ENCODE data around the gene CA6. TPM values are rescaled to one million over a fixed set of nuclear protein-coding genes. Genes with fewer than 3 reads are reported as not detected.
"Not testable (repeated sequence)": the region's sequence is repeated elsewhere in the genome, so short reads cannot be mapped to it uniquely, and the experiment has no call there.

Gene CA6
- total RNA-seq, 2 donors from 2014 or later, result not detected

DNA sequence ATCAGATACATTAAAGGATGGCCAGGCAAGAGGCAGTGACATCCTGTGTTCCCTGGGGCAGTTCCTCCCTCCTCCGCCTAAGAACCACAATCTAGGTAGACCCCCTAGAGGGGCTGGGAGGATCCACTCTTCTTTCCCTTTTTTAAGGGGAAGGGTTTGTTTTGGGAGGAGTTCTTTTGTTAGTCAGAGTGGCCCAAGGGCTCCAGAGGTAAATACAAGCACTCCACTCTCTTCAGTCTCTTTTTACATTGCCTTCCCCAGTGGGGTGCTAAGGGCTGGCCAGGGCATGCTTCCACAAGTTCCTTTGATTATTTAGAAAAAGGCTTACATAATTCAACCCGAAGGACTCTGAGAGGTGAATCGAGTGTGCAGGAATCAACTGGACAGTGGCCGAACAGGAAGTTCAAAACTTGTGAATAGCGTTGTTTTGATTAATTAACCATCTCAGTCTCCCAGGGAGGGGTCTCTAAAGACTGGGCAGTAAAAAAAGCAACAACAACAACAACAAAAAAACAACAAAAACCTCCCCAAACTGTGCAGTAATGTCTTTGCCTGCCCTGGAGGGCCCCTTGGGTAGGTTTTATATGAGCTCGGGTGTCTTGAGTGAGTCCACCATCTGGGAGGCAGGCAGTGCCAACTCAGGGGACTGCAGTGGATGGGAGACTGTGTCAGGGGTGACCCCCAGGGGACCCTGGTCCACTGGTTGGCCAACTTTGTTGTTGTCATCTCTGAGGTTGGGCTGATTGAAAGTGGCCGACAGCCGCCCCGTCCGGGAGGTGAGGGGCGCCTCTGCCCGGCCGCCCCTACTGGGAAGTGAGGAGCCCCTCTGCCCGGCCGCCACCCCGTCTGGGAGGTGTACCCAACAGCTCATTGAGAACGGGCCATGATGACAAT lies 34.0 kb upstream of the CA6 start:
- peak; percentile 31 for TF ChIP-seq POLR2AphosphoS5 (IDR thresholded peaks at IDR 0.05)
- TF ChIP-seq, protein P1, sequence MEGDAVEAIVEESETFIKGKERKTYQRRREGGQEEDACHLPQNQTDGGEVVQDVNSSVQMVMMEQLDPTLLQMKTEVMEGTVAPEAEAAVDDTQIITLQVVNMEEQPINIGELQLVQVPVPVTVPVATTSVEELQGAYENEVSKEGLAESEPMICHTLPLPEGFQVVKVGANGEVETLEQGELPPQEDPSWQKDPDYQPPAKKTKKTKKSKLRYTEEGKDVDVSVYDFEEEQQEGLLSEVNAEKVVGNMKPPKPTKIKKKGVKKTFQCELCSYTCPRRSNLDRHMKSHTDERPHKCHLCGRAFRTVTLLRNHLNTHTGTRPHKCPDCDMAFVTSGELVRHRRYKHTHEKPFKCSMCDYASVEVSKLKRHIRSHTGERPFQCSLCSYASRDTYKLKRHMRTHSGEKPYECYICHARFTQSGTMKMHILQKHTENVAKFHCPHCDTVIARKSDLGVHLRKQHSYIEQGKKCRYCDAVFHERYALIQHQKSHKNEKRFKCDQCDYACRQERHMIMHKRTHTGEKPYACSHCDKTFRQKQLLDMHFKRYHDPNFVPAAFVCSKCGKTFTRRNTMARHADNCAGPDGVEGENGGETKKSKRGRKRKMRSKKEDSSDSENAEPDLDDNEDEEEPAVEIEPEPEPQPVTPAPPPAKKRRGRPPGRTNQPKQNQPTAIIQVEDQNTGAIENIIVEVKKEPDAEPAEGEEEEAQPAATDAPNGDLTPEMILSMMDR (IDR thresholded peaks at IDR 0.05), result no peak
- no peaks in the 10 kb centered on the region for H3K9me3 ChIP-seq
- intact Hi-C loops (cut with DNase I), result loop anchor here (10.0 kb wide), 1 partner anchor 273 kb away; no protein-coding TSS in a partner anchor
- DNase-seq (ENCODE audit: low spot score), result peak; percentile 23
- H3K4me1 ChIP-seq (replicated peaks), result no peaks in the 10 kb centered on the region
- WGBS, result 67% methylated on average over 16 of the region's 17 CpGs
- H3K27ac ChIP-seq, result peak overlapping the region in 1 of 2 donors; percentile 44
- no peaks in the 10 kb centered on the region for H3K27me3 ChIP-seq (replicated peaks; ENCODE audit: insufficient read depth)
- no peaks in the 10 kb centered on the region for H3K36me3 ChIP-seq
- H3K4me3 ChIP-seq, result no peak overlapping the region

DNA sequence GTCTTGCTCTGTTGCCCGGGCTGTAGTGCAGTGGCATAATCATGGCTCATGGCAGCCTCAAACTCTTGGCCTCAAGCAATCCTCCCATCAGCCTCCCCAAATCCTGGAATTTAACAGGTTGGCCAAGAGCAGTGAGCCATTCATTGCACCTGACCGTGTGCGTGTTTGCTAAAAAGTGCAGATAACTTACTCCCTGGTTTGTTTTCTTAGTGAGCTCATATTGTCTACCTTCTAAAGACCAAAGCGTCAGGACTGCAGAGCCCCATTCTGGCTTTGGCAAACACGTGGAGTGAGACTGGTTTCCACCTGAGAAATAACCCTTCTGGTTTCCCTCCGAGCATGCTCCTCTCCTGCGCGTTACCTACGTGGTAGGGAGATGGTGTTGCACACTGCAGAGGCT lies 32.2 kb upstream of the CA6 start:
- H3K4me3 ChIP-seq, result no peak overlapping the region
- H3K27me3 ChIP-seq (replicated peaks; ENCODE audit: insufficient read depth), result no peaks in the 10 kb centered on the region
- WGBS, result 58% methylated on average over 9 of the region's 9 CpGs
- no peak overlapping the region for H3K27ac ChIP-seq
- H3K4me1 ChIP-seq (replicated peaks), result no peaks in the 10 kb centered on the region
- no peak for DNase-seq (ENCODE audit: low spot score)
- intact Hi-C loops (cut with DNase I), result loop anchor here (10.0 kb wide), 1 partner anchor 271 kb away; no protein-coding TSS in a partner anchor
- no peaks in the 10 kb centered on the region for H3K36me3 ChIP-seq
- TF ChIP-seq POLR2A (IDR thresholded peaks at IDR 0.05), result no peak
- peak; percentile 52 for TF ChIP-seq POLR2AphosphoS5 (IDR thresholded peaks at IDR 0.05)
- no peaks in the 10 kb centered on the region for H3K9me3 ChIP-seq

DNA sequence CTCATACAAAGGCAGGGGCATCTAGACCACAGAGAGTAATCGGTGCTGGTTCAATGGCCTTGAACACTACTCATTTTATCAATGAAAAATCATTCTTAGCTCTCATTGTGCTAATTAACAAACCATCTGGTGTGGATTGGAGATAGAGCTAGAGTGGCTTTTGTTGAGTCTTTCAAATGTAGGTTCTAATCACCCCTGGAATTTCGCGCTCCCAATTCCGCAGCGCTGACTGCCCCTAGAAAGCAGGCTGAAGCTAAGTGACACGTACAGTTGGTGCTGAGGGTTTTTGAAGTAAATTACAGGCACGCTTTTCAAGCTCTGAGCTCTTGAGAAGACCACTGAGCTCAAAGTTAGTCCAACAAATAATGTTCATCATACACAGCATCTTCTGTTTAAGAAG lies 31.2 kb upstream of the CA6 start:
- no peaks in the 10 kb centered on the region for H3K9me3 ChIP-seq
- no peaks in the 10 kb centered on the region for H3K36me3 ChIP-seq
- DNase-seq (ENCODE audit: low spot score), result no peak
- no peak overlapping the region for H3K4me3 ChIP-seq
- intact Hi-C loops (cut with DNase I), result loop anchor here (10.0 kb wide), 1 partner anchor 270 kb away; no protein-coding TSS in a partner anchor
- TF ChIP-seq POLR2AphosphoS5 (IDR thresholded peaks at IDR 0.05) (no peak), POLR2A (IDR thresholded peaks at IDR 0.05) (no peak)
- TF ChIP-seq, protein P1 (IDR thresholded peaks at IDR 0.05), result no peak
- H3K4me1 ChIP-seq (replicated peaks), result no peaks in the 10 kb centered on the region
- no peaks in the 10 kb centered on the region for H3K27me3 ChIP-seq (replicated peaks; ENCODE audit: insufficient read depth)
- 90% methylated on average over 7 of the region's 7 CpGs for WGBS
- no peak overlapping the region for H3K27ac ChIP-seq

DNA sequence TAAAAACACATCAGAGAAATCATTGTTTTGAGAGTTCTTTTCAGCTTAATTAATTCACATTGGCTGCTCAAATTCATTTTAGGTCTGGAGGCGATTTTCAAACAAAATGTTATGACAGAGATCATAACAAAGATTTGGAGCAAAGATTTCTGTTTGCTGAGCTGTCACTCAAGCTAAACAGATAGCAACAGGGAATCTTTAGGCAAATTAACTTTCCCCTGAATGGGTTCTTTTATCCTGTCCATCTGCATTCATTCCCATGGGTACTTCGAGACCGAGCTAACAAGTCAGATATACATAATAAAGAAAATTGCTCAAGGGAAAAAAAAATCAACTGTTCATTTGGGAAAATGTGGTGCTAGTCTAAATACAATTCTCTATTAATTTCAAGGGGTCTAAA lies 30.2 kb upstream of the CA6 start:
- intact Hi-C loops (cut with DNase I), result loop anchor here (5.0 to 10.0 kb wide), 3 partner anchors 72 to 269 kb away; no protein-coding TSS in a partner anchor
- TF ChIP-seq, protein P1 (IDR thresholded peaks at IDR 0.05), result no peak
- TF ChIP-seq POLR2A (IDR thresholded peaks at IDR 0.05) (no peak), POLR2AphosphoS5 (IDR thresholded peaks at IDR 0.05) (no peak)
- Histone ChIP-seq H3K4me1 (replicated peaks) (no peaks in the 10 kb centered on the region), H3K4me3 (no peak overlapping the region), H3K36me3 (no peaks in the 10 kb centered on the region), H3K27me3 (replicated peaks; ENCODE audit: insufficient read depth) (no peaks in the 10 kb centered on the region), H3K9me3 (no peaks in the 10 kb centered on the region), H3K27ac (no peak overlapping the region)
- no peak for DNase-seq (ENCODE audit: low spot score)
- WGBS, result 31% methylated on average over 3 of the region's 3 CpGs

DNA sequence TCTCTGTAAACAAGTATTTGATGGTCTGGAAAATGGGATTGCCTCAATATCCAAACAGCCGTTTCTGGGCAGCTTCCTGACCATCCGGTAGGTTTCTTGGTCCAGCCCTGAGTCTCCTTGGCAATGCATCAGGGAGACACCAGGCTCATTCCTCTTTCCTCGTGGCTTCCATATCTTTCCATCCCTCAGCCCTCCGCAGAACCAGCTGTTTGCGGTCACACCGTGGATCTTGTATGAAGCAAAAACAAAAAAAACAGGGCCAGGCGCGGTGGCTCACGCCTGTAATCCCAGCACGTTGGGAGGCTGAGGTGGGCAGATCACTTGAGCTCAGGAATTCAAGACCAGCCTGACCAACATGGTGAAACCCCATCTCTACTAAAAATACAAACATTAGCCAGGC lies 28.1 kb upstream of the CA6 start:
- H3K27ac ChIP-seq; H3K9me3 ChIP-seq; DNase-seq (ENCODE audit: low spot score); H3K4me1 ChIP-seq (replicated peaks); H3K27me3 ChIP-seq (replicated peaks; ENCODE audit: insufficient read depth); H3K36me3 ChIP-seq; H3K4me3 ChIP-seq: not testable (repeated sequence)
- intact Hi-C loops (cut with DNase I), result loop anchor here (5.0 to 10.0 kb wide), 3 partner anchors 70 to 267 kb away; no protein-coding TSS in a partner anchor
- 70% methylated on average over 10 of the region's 10 CpGs for WGBS

All from prostate gland (tissue), 2 donors.